GM21367 (cell line): ENCODE measurements around the gene TMEM229B.

Experiments used
- ATAC-seq: cut with Tn5 transposase; IDR thresholded peaks from one replicate; pipeline ENCODE4 v1.9.1; 2021; ENCODE audit not compliant: unreplicated experiment

The TMEM229B gene

GRCh38 chr14:67515386-67516079 lies 27.0 kb upstream of the TMEM229B start:
- ATAC-seq: no peak

- ATAC-seq: no peak
These were observed 26.3 kb upstream of the TMEM229B start for GRCh38 chr14:67514650-67515385.

- ATAC-seq: no peak
These were observed 25.7 kb upstream of the TMEM229B start for GRCh38 chr14:67514203-67514607.

- no peak for ATAC-seq
These were observed 25.1 kb upstream of the TMEM229B start for GRCh38 chr14:67513631-67514108.

- ATAC-seq: no peak
These were observed 24.2 kb upstream of the TMEM229B start for GRCh38 chr14:67512463-67513310.

- ATAC-seq: no peak
These were observed 22.3 kb upstream of the TMEM229B start for GRCh38 chr14:67510836-67511235.

GRCh38 chr14:67510121-67510520 lies 21.6 kb upstream of the TMEM229B start:
- no peak for ATAC-seq

GRCh38 chr14:67508956-67509355 lies 20.4 kb upstream of the TMEM229B start:
- no peak for ATAC-seq

GRCh38 chr14:67505254-67505653 lies 16.7 kb upstream of the TMEM229B start:
- ATAC-seq: no peak

- ATAC-seq: no peak
These were observed 14.8 kb upstream of the TMEM229B start for GRCh38 chr14:67503331-67503730.

GRCh38 chr14:67502867-67503266 lies 14.3 kb upstream of the TMEM229B start:
- ATAC-seq: no peak

- no peak for ATAC-seq
These were observed 13.1 kb upstream of the TMEM229B start for GRCh38 chr14:67501670-67502069.

- no peak for ATAC-seq
These were observed 12.5 kb upstream of the TMEM229B start for GRCh38 chr14:67500981-67501380.

- no peak for ATAC-seq
These were observed 9.2 kb upstream of the TMEM229B start for GRCh38 chr14:67497716-67498115.

GRCh38 chr14:67497216-67497615 lies 8.7 kb upstream of the TMEM229B start:
- ATAC-seq: no peak

GRCh38 chr14:67495827-67496226 lies 7.3 kb upstream of the TMEM229B start:
- ATAC-seq: no peak

GRCh38 chr14:67493092-67493717 lies 4.7 kb upstream of the TMEM229B start:
- ATAC-seq: no peak

- ATAC-seq: no peak
These were observed 4.0 kb upstream of the TMEM229B start for GRCh38 chr14:67492538-67492937.

- ATAC-seq: no peak
These were observed 3.4 kb upstream of the TMEM229B start for GRCh38 chr14:67491741-67492507.

GRCh38 chr14:67491285-67491684 lies 2.8 kb upstream of the TMEM229B start:
- ATAC-seq: no peak
